NOMO-1 (cell line): ENCODE data around the gene TYMP.

Experiments
- DNase-seq, 2 experiments: peaks; one replicate each; lab custom pipeline; 2025; ENCODE audit not compliant: unreplicated experiment in 2 of 2; lab: John Stamatoyannopoulos, UW

TYMP gene

DNA sequence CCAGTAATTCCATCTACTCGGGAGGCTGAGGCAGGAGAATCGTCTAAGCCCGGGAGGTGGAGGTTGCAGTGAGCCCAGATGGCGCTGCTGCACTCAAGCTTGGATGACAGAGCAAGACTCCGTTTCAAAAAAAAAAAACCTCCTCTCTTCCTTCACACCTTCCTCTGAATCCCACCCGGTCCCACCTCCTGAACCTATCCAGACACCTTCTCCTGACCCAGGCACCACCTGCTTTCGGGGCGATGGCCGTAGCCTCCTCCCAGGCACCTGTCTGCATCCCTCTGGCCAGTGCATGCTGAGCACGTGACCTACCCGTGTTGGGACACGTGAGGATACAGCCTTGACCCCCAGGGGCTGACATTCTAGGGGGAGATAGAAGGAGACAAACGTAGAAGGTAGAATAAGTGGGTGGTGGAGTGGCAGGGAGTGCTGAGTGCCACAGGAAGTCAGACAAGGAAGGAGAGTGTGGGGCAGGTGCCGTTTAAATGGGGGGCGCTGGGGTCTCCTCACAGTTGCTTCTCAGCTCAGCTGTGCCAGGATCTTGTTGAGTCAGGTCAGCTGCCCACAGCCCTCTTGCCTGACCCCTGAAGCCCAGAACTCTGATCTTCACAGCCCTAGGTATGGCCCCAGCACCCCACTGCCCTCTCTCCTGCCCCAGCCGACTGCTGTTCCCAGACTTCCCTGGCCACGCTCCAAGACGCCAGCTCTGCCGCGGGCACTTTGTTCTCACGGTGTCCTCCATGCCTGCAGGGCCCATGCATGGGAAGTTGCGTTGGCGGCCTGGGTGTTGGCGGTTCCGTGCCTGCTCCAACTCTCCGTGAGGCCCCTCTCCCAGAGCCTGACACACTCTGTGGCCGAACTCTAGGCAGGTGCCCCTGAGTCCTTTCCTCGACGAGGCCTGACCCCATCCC lies 44.3 kb downstream of the TYMP start:
- no peak for DNase-seq

DNA sequence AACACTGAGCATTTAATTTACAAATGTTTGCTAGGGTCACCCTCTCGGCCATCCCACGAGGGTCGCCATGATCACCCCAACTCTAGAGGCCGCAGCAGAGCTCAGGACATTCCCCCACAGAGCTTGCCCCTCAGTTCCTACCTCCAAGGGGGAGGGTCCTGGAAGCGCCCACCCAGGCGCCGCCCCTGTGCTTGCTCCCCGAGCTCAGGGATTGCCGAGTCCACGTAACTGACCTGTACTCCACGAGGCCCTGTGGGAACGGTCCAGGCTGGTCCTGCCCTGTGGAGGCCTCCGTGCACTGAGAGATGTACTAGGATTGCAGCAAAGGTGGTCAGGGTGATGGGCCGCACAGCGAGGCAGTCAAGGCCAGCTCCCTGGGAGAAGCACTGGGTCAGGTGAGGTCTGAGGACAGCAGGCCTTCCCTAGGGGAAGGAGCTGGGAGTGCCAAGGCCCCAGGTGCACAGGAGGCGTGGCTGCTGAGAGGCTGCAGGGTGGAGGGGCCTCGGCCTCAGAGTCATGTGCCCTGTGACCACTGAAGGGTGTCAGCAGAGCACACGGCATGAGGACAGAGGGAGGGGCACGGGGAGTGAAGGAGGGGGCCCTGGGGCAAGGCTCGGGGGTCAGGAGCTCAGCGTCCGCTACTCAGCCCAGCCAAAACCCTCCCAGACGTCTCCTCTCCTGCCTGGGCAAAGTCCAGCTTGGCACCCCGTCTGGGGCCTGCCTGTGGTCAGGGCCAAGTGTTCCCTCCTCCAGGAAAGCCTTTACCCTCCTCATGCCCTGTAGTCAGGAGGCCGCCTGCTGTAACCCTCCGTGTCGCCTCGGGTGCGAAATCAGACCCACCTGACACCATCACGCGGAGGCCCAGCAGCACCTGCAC lies 45.6 kb downstream of the TYMP start:
- DNase-seq: no peak

DNA sequence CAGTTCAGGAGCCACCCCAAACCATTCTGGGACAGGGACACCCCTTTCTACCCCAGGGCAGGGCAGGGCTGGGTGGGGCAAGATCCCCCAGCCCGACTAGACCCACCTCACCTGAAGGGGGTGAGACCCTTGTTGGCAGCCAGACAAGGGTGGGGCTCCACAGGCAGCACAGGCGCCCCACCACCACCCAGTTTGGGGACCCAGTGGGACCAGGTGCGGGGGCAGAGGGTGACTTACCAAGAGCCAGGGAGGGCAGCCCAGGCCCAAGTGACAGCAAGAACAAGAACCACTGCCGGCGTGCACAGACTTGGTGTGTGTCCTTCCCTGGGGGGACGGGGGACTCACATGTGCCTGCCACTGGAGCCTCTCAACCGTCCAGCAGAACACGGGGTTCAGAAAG lies 46.3 kb downstream of the TYMP start:
- DNase-seq: no peak

DNA sequence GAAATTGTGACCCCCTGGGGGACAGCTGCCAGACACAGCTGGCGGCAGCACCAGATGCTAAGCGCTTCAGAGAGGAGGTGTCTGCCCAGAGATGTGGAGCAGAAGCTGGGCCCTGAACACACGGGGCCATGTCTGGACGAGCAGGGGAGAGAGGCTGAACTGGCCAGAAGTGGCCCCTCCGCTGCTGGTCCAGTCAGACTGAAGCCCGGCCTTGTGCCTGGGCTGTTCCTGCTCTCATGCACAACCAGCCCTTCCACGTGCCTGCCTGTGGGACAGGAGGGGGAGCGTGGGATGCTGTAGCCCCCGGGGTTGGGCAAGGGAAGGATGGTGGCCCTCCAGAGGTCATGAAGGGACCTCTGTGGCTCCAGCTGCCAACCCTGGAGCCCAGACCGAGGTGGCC lies 46.7 kb downstream of the TYMP start:
- DNase-seq: no peak

DNA sequence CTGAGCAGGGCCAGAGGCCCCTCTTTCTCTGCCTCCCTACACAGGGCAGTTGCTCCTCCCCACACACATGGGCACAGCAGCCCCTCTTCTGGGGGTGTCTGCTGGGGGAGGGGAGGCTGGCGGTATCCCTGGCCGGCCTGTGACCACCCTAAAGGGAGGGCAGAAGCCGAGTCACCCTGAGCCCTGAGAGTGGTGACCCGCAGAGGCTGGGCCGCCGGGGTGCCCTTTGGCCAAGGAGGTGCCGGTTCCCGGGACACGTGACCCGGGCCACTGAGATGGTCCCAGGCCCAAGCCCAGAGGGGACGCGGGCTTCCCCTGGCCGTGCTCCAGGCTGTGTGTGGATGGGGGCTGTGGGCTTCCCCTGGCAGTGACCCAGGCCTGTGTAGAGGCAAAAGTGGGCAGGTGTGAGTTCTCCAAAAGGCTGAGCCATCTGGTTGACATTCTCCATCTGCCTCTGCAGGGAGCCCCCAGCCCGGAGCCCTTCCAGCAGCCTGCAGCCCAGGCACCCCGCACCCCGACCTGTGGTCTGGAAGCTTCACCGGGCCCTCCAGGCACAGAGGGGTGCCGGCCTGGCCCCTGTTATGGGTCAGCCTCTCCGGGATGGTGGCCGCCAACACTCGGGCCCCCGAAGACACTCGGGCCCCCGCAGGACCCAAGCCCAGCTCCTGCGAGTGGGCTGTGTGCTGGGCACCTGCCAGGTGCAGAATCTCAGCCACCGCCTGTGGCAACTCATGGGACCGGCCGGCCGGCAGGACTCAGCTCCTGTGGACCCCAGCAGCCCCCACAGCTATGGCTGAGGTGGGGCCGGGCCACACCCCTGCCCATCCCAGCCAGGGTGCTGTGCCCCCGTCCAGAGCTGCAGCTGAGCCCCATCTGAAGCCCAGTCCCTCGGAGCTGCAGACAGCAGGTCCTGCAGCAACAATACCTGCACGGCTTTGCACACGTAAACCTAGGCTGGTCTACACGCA lies 47.4 kb downstream of the TYMP start:
- DNase-seq: no peak

DNA sequence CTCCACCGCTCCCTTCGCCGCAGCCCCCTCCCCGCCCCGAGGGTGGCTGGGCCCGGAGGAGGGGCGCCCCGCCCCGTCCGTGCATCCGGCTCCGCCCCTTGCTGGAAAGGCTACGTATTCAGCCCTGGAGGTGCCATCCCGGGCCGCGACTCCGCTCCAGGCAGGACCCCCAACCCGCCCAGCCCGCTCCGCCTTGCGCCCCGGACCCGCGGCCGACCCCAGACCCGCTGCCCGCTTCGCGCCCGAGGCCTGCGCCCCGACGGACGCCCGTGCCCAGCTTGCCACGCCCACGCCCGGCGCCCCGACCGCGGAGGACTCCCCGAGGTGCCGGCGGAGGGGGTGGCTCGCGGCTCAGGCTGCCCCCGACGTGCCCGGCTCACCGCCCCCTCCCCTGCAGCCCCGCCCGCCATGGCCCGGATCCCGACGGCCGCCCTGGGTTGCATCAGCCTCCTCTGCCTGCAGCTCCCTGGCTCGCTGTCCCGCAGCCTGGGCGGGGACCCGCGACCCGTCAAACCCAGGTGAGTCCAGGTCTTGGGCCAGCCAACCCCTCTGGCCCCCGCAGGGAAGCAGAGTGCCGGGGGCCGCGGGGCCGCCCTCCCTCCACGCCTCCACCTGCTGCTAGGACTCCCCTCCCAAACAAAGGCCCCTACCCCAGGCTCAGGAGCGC lies 48.2 kb downstream of the TYMP start, which contains the start of gene ADM2:
Gene ADM2, plus strand, starts transcription at position 104 of the 667 bp plus-strand sequence. Its CDS starts 305 bp downstream, at position 409.
- DNase-seq: no peak

DNA sequence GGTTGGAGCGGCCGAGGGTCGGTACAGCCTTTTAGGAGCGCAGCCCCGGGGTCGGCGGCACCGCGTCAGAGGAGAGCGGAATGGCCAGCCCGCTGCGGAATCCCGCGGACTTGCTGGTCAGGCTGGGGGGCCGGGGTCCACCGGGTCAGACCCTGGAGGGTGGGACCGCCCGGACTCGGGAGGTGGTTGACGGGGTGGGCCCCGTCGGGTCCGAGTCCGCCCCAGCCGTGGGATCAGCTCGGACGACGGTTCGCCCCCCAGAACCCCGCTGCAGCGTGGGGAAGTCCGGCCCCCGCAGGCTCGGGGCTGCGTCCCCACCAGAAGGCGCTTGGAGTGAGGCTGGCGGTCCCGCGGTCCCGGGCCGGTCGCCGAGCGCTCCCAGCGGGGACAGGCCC lies 48.8 kb downstream of the TYMP start:
- DNase-seq: no peak

DNA sequence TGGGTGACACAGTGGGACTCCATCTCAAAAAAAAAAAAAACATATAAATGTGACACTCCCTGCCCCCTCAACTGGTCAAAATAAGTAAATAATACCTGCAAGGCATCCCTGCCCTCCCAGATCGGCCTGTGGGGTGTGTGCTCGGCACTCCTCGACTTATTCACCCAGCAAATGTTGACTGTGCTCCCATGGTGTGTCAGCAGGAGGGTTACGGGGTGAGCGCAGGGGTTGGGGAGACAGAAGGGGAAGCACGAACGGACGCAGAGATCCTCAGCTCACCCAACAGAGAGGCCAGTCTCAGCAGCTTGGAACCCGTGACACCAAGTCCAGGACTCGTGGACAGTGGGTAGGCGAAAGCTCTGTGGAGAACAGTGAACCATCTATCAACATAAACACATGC lies 50.1 kb downstream of the TYMP start:
- peak in 1 of 2 experiments; percentile 13 for DNase-seq

DNA sequence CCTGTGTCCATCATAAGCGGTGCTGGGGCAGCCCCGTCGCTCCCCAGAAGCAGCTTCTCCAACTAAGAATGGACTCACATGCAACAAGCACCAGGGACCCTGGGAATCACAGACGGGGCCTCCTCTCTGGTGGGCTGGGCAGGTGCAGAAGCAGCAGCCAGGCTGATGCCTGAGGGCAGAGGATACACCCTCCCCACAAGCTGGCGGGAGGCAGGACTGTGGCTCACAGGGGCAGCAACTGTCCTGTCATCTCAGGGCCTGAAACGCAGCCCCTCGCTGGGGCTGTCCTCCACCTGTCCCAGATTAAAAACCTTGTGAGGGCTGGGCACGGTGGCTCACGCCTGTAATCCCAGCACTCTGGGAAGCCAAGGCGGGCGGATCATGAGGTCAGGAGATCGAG lies 51.9 kb downstream of the TYMP start:
- no peak for DNase-seq

DNA sequence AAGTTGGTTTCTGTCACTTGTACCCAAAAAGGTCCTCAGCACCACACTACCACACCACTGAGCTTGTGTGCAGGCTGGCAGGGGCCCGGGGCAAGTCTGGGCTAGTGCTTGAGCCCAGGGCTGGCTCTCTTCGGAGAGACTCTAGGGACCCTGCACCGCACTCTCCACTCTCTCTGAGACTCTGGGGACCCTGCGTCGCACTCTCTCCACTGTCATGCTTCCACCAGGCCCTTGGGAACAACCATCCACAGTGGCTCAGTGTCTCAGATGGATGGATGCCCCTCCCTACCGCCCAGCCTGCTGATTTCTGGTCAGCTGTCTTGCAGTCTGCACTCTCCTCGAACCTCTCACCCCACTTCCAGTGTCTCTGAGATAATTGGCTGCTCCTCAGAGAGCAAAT lies 52.9 kb downstream of the TYMP start:
- no peak for DNase-seq
